Measurements from ENCODE around the gene RNF157. TPM values are rescaled to one million over a fixed set of nuclear protein-coding genes. Genes with fewer than 3 reads are reported as not detected.

Gene RNF157
- total RNA-seq, 2 experiments from 2014 or later, result 38.1 to 45.3 TPM

Small RNA genes within 50 kb of the gene (microRNA-seq; reads per million reads assigned to microRNA genes)
- 8.2 reads per million, percentile 15 among the genes with 10 or more reads in this experiment for gene MIR6868 (ENCODE audit: borderline microRNAs expressed, borderline replicate concordance)

Other genes starting within 250 kb of the RNF157 start
- 1 to 10 TPM; 3.1 to 5.0 TPM for gene CDK3, start 239.6 kb downstream of the RNF157 start, total RNA-seq
- gene EVPL, start 213.2 kb downstream of the RNF157 start, total RNA-seq, result under 1 TPM in 1 of 2 experiments, not detected in 1; 0.14 TPM
- gene SRP68, start 168.0 kb downstream of the RNF157 start, total RNA-seq, result 100 to 1,000 TPM; 127 to 131 TPM
- gene GALR2, start 165.7 kb downstream of the RNF157 start, total RNA-seq, result 1 to 10 TPM; 3.3 to 3.6 TPM
- 1 to 10 TPM; 6.4 to 6.5 TPM for gene ZACN, start 161.3 kb downstream of the RNF157 start, total RNA-seq
- 10 to 100 TPM; 43.5 to 46.6 TPM for gene EXOC7, start 136.7 kb downstream of the RNF157 start, total RNA-seq
- gene FOXJ1, start 99.2 kb downstream of the RNF157 start, total RNA-seq, result under 1 TPM; 0.60 to 0.84 TPM
- 100 to 1,000 TPM; 467 to 472 TPM for gene UBALD2, start 24.9 kb upstream of the RNF157 start, total RNA-seq
- under 1 TPM; 0.52 TPM for gene QRICH2, start 67.8 kb upstream of the RNF157 start, total RNA-seq
- 10 to 100 TPM; 30.1 to 33.3 TPM for gene PRPSAP1, start 113.4 kb upstream of the RNF157 start, total RNA-seq
- 1 to 10 TPM; 9.0 to 9.2 TPM for gene SPHK1, start 144.1 kb upstream of the RNF157 start, total RNA-seq
- 10 to 100 TPM; 18.8 TPM for gene UBE2O, start 212.7 kb upstream of the RNF157 start, total RNA-seq
- gene AANAT, start 227.1 kb upstream of the RNF157 start, total RNA-seq, result not detected